Measurements from ENCODE around the gene DDAH1. TPM values are rescaled to one million over a fixed set of nuclear protein-coding genes. Genes with fewer than 3 reads are reported as not detected.

DDAH1 gene
- total and polyA plus RNA-seq, 4 donors = 25.8 to 42.7 (median 31.7) TPM

DNA sequence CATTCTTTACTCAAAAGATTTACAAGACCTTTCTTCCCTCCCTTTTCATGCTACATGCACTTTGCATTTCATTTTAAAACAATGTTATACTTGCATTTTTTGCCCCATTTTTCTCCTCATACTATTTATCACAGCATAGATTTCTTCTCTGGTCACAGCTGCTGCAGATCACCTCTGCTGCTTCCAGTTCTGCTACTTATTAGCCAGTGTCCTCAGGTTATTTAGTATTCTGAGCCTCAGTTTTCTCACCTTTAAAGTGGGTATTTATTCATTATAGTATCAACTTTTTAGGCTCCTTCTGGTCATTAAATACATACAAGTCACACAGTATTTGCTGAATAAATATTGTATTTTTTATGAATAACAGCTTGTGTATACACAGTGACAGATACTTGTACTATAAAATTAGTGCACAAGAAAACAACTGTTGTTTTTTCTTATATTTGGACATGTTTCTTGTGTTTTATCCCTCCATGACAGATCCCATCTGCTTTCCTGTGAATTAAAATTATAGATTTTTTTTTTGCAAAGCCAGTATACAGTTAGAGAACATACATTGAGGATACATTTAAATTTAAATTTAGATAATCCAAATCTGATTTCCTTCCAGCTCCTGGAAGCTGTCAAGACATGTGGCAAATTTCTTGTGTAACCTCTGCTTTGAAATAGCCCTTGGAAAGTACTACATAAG is 103.2 kb downstream of the DDAH1 start:
- Histone ChIP-seq H3K4me1 (ENCODE audit: control insufficient read depth in 4 of 4, insufficient read depth in 4 of 4, low read length in 3 of 4) (peaks cover under 1 to 12% (median 6%) of the 10 kb centered on the region in 4 donors), H3K9ac (ENCODE audit: low read depth in 1 of 2, low read length in 2 of 2) (no peak overlapping the region), H3K36me3 (ENCODE audit: control insufficient read depth in 4 of 4, insufficient read depth in 3 of 4, low read depth in 1 of 4, low read length in 3 of 4) (no peaks in the 10 kb centered on the region), H3K27me3 (ENCODE audit: control insufficient read depth in 4 of 4, insufficient read depth in 4 of 4, low read length in 3 of 4) (no peaks in the 10 kb centered on the region), H3K4me3 (ENCODE audit: low read depth in 1 of 3, low read length in 3 of 3) (no peak overlapping the region), H3K27ac (ENCODE audit: low read depth in 1 of 2, low read length in 2 of 2) (no peak overlapping the region), H3K9me3 (ENCODE audit: control insufficient read depth in 4 of 4, low read length in 3 of 4) (no peaks in the 10 kb centered on the region)
- DNase-seq (ENCODE audit: low spot score) = no peak
- TF ChIP-seq FOXA2 (IDR thresholded peaks at IDR 0.05) (no peak), YY1 (IDR thresholded peaks at IDR 0.05) (no peak), RXRA (IDR thresholded peaks at IDR 0.05) (no peak)
- TF ChIP-seq, protein P1, sequence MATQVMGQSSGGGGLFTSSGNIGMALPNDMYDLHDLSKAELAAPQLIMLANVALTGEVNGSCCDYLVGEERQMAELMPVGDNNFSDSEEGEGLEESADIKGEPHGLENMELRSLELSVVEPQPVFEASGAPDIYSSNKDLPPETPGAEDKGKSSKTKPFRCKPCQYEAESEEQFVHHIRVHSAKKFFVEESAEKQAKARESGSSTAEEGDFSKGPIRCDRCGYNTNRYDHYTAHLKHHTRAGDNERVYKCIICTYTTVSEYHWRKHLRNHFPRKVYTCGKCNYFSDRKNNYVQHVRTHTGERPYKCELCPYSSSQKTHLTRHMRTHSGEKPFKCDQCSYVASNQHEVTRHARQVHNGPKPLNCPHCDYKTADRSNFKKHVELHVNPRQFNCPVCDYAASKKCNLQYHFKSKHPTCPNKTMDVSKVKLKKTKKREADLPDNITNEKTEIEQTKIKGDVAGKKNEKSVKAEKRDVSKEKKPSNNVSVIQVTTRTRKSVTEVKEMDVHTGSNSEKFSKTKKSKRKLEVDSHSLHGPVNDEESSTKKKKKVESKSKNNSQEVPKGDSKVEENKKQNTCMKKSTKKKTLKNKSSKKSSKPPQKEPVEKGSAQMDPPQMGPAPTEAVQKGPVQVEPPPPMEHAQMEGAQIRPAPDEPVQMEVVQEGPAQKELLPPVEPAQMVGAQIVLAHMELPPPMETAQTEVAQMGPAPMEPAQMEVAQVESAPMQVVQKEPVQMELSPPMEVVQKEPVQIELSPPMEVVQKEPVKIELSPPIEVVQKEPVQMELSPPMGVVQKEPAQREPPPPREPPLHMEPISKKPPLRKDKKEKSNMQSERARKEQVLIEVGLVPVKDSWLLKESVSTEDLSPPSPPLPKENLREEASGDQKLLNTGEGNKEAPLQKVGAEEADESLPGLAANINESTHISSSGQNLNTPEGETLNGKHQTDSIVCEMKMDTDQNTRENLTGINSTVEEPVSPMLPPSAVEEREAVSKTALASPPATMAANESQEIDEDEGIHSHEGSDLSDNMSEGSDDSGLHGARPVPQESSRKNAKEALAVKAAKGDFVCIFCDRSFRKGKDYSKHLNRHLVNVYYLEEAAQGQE (IDR thresholded peaks at IDR 0.05) = no peak

- Histone ChIP-seq H3K4me3 (ENCODE audit: low read depth in 1 of 3, low read length in 3 of 3) (no peak overlapping the region), H3K4me1 (ENCODE audit: control insufficient read depth in 4 of 4, insufficient read depth in 4 of 4, low read length in 3 of 4) (peaks cover 4 to 18% (median 7%) of the 10 kb centered on the region in 4 donors), H3K9me3 (ENCODE audit: control insufficient read depth in 4 of 4, low read length in 3 of 4) (no peaks in the 10 kb centered on the region), H3K9ac (ENCODE audit: low read depth in 1 of 2, low read length in 2 of 2) (no peak overlapping the region), H3K36me3 (ENCODE audit: control insufficient read depth in 4 of 4, insufficient read depth in 3 of 4, low read depth in 1 of 4, low read length in 3 of 4) (no peaks in the 10 kb centered on the region), H3K27ac (ENCODE audit: low read depth in 1 of 2, low read length in 2 of 2) (no peak overlapping the region), H3K27me3 (ENCODE audit: control insufficient read depth in 4 of 4, insufficient read depth in 4 of 4, low read length in 3 of 4) (no peaks in the 10 kb centered on the region)
- no peak for DNase-seq (ENCODE audit: low spot score)
- WGBS = 83% methylated on average over 3 of the region's 3 CpGs
- TF ChIP-seq HNF4A (conservative IDR thresholded peaks at IDR 0.05) = no peak
- TF ChIP-seq FOXA1 (IDR thresholded peaks at IDR 0.05) = no peak
- TF ChIP-seq, protein P1 (IDR thresholded peaks at IDR 0.05) = no peak
- TF ChIP-seq SP1 (IDR thresholded peaks at IDR 0.05) = no peak
- TF ChIP-seq FOXA2 (IDR thresholded peaks at IDR 0.05) = no peak
- TF ChIP-seq JUND (IDR thresholded peaks at IDR 0.05) = no peak
- no peak for TF ChIP-seq ZBTB33 (IDR thresholded peaks at IDR 0.05)
- TF ChIP-seq EGR1 (IDR thresholded peaks at IDR 0.05; ENCODE audit: low read depth in 2 of 2) = no peak
- TF ChIP-seq NR2F2 (IDR thresholded peaks at IDR 0.05) = no peak
- no peak for TF ChIP-seq TAF1 (conservative IDR thresholded peaks at IDR 0.05)
- no peak for TF ChIP-seq ATF3 (IDR thresholded peaks at IDR 0.05)
- TF ChIP-seq GABPA (IDR thresholded peaks at IDR 0.05 in 1 of 2, conservative IDR thresholded peaks at IDR 0.05 in 1 of 2) = no peak
- no peak for TF ChIP-seq YY1 (IDR thresholded peaks at IDR 0.05)
Measured at GRCh38 chr1:85360730-85361493, 104.0 kb downstream of the DDAH1 start.
